NCI-H128 (cell line): ENCODE data around the gene MAPK10.
"Not testable (repeated sequence)": the region's sequence is repeated elsewhere in the genome, so short reads cannot be mapped to it uniquely, and the experiment has no call there.

ENCODE experiments used
- DNase-seq: peaks from one replicate; lab custom pipeline; 2025; ENCODE audit not compliant: unreplicated experiment; lab: John Stamatoyannopoulos, UW

MAPK10 gene

GRCh38 chr4:86344127-86344526, 15.7 kb downstream of the MAPK10 start:
- no peak for DNase-seq

GRCh38 chr4:86338989-86339388, 20.9 kb downstream of the MAPK10 start:
- no peak for DNase-seq

GRCh38 chr4:86338521-86338920, 21.3 kb downstream of the MAPK10 start:
- no peak for DNase-seq

GRCh38 chr4:86334020-86334750, 25.7 kb downstream of the MAPK10 start:
- no peak for DNase-seq

GRCh38 chr4:86333236-86333635, 26.6 kb downstream of the MAPK10 start:
- no peak for DNase-seq

GRCh38 chr4:86330961-86331742, 28.7 kb downstream of the MAPK10 start:
- no peak for DNase-seq

- DNase-seq = not testable (repeated sequence)
These were observed 29.4 kb downstream of the MAPK10 start for GRCh38 chr4:86330411-86330810.

- no peak for DNase-seq
These were observed 30.4 kb downstream of the MAPK10 start for GRCh38 chr4:86329431-86329830.

GRCh38 chr4:86326400-86326799, 33.5 kb downstream of the MAPK10 start:
- no peak for DNase-seq

- no peak for DNase-seq
These were observed 40.5 kb downstream of the MAPK10 start for GRCh38 chr4:86319390-86319789.

GRCh38 chr4:86315579-86315978, 44.3 kb downstream of the MAPK10 start:
- DNase-seq = no peak

GRCh38 chr4:86313656-86314055, 46.2 kb downstream of the MAPK10 start:
- DNase-seq = no peak

GRCh38 chr4:86307432-86307831, 52.4 kb downstream of the MAPK10 start:
- no peak for DNase-seq

- no peak for DNase-seq
These were observed 53.0 kb downstream of the MAPK10 start for GRCh38 chr4:86306816-86307215.

GRCh38 chr4:86302830-86303229, 57.0 kb downstream of the MAPK10 start:
- DNase-seq = no peak

- DNase-seq = peak; percentile 0
These were observed 57.6 kb downstream of the MAPK10 start for GRCh38 chr4:86302251-86302650.

- DNase-seq = no peak
These were observed 59.3 kb downstream of the MAPK10 start for GRCh38 chr4:86300516-86300915.

GRCh38 chr4:86296865-86297264, 63.0 kb downstream of the MAPK10 start:
- DNase-seq = no peak

- no peak for DNase-seq
These were observed 65.0 kb downstream of the MAPK10 start for GRCh38 chr4:86294883-86295282.

GRCh38 chr4:86291180-86291579, 68.7 kb downstream of the MAPK10 start:
- no peak for DNase-seq

GRCh38 chr4:86286726-86287125, 73.1 kb downstream of the MAPK10 start:
- no peak for DNase-seq

- DNase-seq = no peak
These were observed 76.5 kb downstream of the MAPK10 start for GRCh38 chr4:86283371-86283770.
